Measurements from ENCODE around the gene LPCAT1.

LPCAT1 gene

GRCh38 chr5:1555011-1555807 lies 31.4 kb upstream of the LPCAT1 start:
- no peak for DNase-seq (ENCODE audit: low read depth in 2 of 2)

GRCh38 chr5:1554410-1554967 lies 30.7 kb upstream of the LPCAT1 start:
- no peak for DNase-seq (ENCODE audit: low read depth in 2 of 2)

DNA sequence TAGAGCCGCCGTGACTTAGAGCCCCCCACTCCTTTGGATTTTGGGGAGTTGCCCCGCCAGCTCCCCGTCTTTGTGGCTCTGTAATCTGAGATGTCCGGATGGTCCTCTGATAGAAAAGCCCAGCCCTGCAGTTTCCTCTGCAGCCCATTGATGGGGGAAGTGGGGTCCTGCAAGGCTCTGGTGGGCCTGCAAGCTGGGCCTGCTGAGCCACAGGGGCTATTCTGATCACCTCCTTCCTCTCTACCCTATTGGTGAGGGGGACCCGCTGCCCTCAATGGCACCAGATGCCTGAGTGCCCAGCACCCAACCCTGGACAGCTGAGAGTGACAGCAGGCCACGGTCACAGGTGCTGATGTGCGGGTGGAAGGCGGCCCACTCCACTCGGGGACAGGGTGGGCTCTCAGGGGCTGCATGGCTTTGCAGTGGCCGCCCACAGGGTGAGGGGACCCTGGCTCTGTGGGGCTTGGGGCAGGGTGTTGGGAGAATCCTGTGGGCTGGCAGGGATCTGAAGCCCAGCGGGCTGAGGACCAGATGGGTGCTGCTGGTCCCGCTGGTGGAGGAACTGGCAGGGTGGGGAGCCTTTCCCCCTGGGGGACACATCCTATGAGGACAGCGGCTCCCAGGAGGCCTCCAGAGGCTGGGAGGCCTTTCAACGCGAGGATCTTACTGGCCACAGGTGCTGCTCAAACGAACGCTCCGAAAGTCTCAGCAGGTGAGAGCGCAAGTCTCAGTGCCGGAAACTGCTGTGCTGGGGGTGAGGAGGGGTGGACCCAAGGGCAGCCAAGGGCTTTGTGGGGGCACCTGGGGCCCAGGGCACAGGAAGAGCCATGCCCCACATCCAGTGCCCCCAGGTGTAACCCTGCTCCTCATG lies 30.0 kb upstream of the LPCAT1 start:
- DNase-seq (ENCODE audit: low read depth in 2 of 2), result no peak

GRCh38 chr5:1552521-1553255 lies 28.9 kb upstream of the LPCAT1 start:
- no peak for DNase-seq (ENCODE audit: low read depth in 2 of 2)

DNA sequence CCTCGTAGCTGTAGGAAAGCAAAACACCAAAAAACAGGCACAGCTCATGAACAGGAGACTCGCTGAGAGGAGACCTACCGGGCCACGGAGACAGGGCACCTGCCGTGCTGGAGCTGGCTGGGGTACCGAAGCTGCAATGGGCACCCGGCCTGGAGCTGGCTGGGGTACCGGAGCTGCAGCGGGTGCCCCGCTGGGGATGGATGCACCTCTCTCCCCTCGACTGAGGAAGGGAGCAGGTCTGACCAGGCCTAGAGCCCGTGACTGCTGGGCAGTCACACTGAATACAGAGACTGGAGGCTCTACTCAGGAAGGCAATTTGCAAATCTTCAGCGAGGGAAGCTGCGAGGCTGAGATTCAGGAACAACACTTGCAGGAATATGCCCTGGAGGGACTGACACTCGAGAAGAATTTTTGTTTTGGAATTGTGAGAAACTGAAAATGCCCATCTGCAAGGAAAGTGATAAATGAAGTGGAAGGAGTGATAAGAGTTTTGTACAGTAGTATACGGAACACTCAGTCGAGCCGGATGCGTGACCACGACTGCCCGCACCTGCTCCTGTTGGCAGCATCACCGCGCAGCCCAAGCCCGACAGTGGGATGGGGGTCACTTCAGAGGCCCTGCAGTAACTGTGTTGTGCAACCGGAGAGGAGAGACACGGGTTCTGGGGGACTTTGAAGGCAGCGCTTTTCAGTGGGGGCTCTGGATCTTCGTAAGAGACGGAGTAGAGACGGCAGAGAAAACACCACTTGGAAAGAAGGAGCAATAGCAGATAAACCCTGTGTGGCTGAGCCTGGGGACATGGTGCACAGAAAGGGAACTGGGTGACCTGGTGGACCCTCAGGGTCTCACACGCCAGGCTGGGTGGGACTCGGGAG lies 27.9 kb upstream of the LPCAT1 start:
- no peak for DNase-seq (ENCODE audit: low read depth in 2 of 2)

GRCh38 chr5:1550287-1551076 lies 26.7 kb upstream of the LPCAT1 start:
- no peak for DNase-seq (ENCODE audit: low read depth in 2 of 2)

GRCh38 chr5:1549475-1550030 lies 25.8 kb upstream of the LPCAT1 start:
- no peak for DNase-seq (ENCODE audit: low read depth in 2 of 2)

DNA sequence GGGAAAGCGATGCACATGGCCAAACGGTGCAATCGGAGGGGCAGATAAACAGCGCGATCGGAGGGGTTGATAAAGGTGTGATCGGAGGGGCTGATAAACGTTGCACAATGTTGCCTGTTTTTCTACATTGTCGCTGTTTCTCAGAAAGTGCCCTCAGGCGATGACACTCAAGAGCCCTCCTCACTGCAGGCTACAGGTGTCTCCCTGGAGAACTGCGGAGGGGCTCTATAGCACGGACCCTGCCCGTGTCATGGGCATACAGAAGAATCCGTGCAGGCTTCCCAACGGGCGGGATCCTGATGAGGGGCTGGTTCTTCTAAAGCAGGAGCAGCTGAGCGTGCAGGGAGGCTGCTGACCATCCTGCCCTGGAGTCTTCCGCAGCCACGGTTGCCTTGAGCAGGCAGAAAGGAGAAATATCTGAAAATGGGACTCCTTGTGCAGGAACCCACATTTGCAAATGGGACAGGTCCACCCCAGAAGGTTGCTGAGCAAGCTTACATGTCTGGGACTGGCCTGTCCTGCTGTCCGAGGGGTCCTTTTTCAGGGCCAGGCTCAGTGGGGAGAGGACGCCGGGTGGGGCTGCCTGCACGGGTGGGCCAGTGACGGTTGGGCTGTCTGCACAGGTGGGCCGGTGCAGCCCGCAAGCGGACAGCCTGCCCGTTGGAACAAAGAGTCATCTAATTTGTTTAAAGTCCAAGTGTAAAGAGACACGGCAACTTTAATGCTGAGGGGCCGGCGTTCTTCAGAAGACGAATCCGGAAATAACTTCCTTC lies 25.1 kb upstream of the LPCAT1 start:
- DNase-seq (ENCODE audit: low read depth in 2 of 2), result no peak

- no peak for DNase-seq (ENCODE audit: low read depth in 2 of 2)
Observed at GRCh38 chr5:1547655-1548054, 23.9 kb upstream of the LPCAT1 start.

DNA sequence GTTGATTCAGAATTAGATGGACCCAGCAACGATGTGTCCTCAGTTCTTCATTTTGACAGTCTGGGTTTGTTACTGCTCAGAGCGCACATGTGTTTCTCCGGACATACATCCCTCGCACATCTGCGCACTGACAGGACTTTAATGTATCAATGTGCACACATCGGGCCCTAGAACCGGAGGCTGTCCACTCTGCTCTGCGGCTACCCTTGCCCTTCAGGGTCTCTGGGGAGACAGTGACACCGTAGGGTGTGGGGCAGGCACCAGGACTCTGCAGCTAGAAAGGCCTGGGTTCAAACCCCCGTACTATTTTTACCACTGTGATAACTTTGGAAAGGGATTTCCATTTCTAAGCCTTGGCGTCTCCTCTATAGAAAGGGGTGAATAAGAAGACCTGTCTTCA lies 23.5 kb upstream of the LPCAT1 start:
- DNase-seq (ENCODE audit: low read depth in 2 of 2), result no peak

DNA sequence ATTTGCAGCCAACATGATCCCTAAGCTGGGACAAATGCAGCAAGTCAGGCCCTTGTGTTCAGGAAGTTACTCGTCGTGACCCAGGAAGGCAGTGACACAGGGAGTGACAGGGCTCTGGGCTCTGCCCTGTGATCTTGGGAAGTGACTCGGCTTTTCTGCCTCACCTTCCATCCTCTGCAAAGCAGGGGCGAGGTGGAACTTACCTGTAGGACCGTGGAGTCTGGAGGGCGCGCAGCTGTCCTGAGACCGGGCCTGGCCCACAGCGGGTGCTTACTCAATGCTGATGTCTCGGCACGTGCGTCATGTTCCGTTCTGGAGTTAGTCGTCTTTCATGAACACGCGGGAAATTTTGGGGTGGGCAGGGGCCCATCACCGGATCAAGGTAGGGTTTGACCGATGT lies 22.8 kb upstream of the LPCAT1 start:
- no peak for DNase-seq (ENCODE audit: low read depth in 2 of 2)

DNA sequence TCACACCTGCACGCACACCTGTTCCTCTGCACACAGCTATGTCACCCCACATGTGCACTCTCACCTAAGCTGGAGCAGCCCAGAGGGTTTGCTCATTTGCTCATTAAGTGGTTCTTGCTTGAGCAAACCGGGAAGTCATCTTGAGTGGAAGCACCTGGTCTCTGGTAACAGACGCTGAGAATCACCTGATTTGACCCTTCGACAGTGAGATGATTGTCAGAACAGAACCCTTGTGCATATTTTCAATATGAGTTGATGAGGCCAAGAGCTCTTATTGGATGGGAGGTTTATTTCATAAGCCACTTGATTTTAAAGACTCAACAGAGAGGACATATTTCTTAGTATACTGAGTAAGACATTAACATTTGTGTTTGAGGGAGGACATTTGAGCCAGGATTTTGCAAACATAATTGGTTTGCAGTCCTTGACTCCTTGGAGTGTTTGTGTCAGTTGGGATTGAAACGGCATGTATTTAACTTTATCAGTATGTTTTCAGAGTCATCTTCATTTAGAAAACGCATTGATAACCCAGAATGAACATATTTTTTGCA lies 22.1 kb upstream of the LPCAT1 start:
- no peak for DNase-seq (ENCODE audit: low read depth in 2 of 2)

DNA sequence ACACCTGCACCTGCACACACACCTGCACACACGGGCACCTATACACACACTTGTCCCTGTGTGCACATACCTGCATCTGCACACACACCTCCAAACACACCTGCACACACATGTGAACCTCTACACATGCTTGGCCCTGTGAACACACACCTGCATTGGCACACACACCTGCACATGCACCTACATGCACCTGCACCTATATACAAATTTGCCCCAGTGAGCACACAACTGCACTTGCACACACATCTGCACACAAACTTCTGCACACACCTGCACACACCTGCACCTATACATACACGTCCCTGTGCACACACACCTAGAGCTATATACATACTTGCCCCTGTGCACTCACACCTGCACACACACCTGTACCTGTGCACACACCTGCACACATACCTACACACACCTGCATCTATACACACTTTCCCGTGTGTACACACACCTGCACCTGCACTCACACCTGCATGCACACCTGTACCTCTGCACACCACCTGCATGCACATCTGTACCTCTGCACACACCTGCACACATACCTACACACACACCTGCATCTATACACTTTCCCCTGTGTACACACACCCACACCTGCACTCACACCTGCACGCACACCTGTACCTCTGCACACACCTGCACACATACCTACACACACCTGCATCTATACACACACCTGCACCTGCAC lies 21.5 kb upstream of the LPCAT1 start:
- DNase-seq (ENCODE audit: low read depth in 2 of 2), result no peak

- DNase-seq (ENCODE audit: low read depth in 2 of 2), result no peak
Observed at GRCh38 chr5:1544294-1544961, 20.7 kb upstream of the LPCAT1 start.

DNA sequence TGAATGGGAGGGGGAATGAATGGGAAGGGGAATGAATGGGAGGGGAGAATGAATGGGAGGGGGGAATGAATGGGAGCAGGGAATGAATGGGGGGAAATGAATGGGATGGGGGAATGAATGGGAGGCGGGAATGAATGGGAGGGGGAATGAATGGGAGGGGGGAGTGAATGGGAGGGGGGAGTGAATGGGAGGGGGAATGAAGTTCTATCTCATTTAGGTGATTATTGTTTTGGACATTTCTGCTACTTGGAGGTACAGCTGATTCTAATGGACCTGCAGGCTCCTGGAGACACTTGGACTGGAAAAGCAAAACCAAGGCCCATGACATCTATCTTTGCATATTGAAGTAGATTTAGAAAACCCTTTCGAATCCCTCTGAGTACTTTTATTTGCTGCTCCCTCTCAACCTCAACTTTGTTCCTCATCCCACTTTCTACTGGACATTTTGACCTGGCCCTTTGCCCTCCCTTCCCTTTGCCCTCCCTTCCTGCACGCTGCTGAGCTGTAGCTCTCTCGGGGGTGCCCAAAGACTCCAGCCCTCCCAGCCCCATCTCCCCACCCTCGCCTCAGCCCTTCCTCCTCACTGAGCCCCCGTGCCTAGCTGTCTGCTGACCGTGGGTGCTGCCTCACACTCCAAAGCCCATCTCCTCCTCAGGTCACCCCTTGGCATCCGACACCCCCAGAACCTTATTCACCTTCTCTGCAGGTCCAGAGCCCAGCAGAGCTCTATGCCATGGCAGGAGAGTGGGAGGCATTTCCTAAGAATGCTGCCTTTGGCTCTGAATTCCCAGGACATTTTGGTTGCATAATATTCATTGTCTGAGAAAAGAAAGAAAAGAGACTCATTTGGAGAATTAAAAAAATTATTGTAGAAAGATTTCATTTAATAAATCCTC lies 19.9 kb upstream of the LPCAT1 start:
- DNase-seq (ENCODE audit: low read depth in 2 of 2), result no peak

- no peak for DNase-seq (ENCODE audit: low read depth in 2 of 2)
Observed at GRCh38 chr5:1542781-1543180, 19.0 kb upstream of the LPCAT1 start.

Data from stimulated activated CD8-positive, alpha-beta memory T cell treated with anti-CD3 and anti-CD28 coated beads, Interleukin-15, amount 100 ng/mL, for 48 hours (primary cell).